ENCODE results near the gene GAK. TPM values are rescaled to one million over a fixed set of nuclear protein-coding genes. Genes with fewer than 3 reads are reported as not detected.
A peak's percentile ranks its signal among the peaks of the same experiment; 100 is the strongest.

GAK gene
- total RNA-seq, 1 donor from 2014 or later: 123 TPM

GRCh38 chr4:917992-918391 is 14.1 kb downstream of the GAK start:
- H3K36me3 Mint-ChIP-seq (ENCODE audit: unreplicated experiment): peaks cover 16% of the 10 kb centered on the region
- H3K4me3 Mint-ChIP-seq (ENCODE audit: unreplicated experiment): no peak overlapping the region
- H3K27me3 Mint-ChIP-seq (ENCODE audit: unreplicated experiment): peaks cover 2% of the 10 kb centered on the region
- no peak for TF ChIP-seq CTCF (IDR thresholded peaks at IDR 0.05; ENCODE audit: partially characterized antibody, unreplicated experiment)
- peaks cover 15% of the 10 kb centered on the region for H3K4me1 Mint-ChIP-seq (ENCODE audit: low read depth, unreplicated experiment)
- H3K27ac Mint-ChIP-seq (ENCODE audit: unreplicated experiment): peak overlapping the region; percentile 3
- no peak for DNase-seq
- peaks cover 5% of the 10 kb centered on the region for H3K9me3 Mint-ChIP-seq (ENCODE audit: unreplicated experiment)

- Mint-ChIP-seq H3K36me3 (ENCODE audit: unreplicated experiment) (peaks cover 16% of the 10 kb centered on the region), H3K4me1 (ENCODE audit: low read depth, unreplicated experiment) (peaks cover 20% of the 10 kb centered on the region), H3K27ac (ENCODE audit: unreplicated experiment) (no peak overlapping the region), H3K27me3 (ENCODE audit: unreplicated experiment) (peaks cover 2% of the 10 kb centered on the region), H3K4me3 (ENCODE audit: unreplicated experiment) (no peak overlapping the region), H3K9me3 (ENCODE audit: unreplicated experiment) (peaks cover 7% of the 10 kb centered on the region)
- no peak for DNase-seq
- no peak for TF ChIP-seq CTCF (IDR thresholded peaks at IDR 0.05; ENCODE audit: partially characterized antibody, unreplicated experiment)
These were observed 14.7 kb downstream of the GAK start for GRCh38 chr4:917466-917865.

- Mint-ChIP-seq H3K9me3 (ENCODE audit: unreplicated experiment) (peaks cover 7% of the 10 kb centered on the region), H3K4me1 (ENCODE audit: low read depth, unreplicated experiment) (peaks cover 29% of the 10 kb centered on the region), H3K27ac (ENCODE audit: unreplicated experiment) (no peak overlapping the region), H3K36me3 (ENCODE audit: unreplicated experiment) (peaks cover 16% of the 10 kb centered on the region), H3K27me3 (ENCODE audit: unreplicated experiment) (peaks cover 3% of the 10 kb centered on the region), H3K4me3 (ENCODE audit: unreplicated experiment) (no peak overlapping the region)
- no peak for TF ChIP-seq CTCF (IDR thresholded peaks at IDR 0.05; ENCODE audit: partially characterized antibody, unreplicated experiment)
- no peak for DNase-seq
These were observed 16.5 kb downstream of the GAK start for GRCh38 chr4:915595-915994.

GRCh38 chr4:915041-915474 is 17.1 kb downstream of the GAK start:
- peaks cover 7% of the 10 kb centered on the region for H3K9me3 Mint-ChIP-seq (ENCODE audit: unreplicated experiment)
- peaks cover 3% of the 10 kb centered on the region for H3K27me3 Mint-ChIP-seq (ENCODE audit: unreplicated experiment)
- peak overlapping the region; percentile 13 for H3K27ac Mint-ChIP-seq (ENCODE audit: unreplicated experiment)
- H3K4me3 Mint-ChIP-seq (ENCODE audit: unreplicated experiment): no peak overlapping the region
- TF ChIP-seq CTCF (IDR thresholded peaks at IDR 0.05; ENCODE audit: partially characterized antibody, unreplicated experiment): no peak
- peak; percentile 8 for DNase-seq
- peaks cover 16% of the 10 kb centered on the region for H3K36me3 Mint-ChIP-seq (ENCODE audit: unreplicated experiment)
- peaks cover 29% of the 10 kb centered on the region for H3K4me1 Mint-ChIP-seq (ENCODE audit: low read depth, unreplicated experiment)

GRCh38 chr4:914531-914930 is 17.6 kb downstream of the GAK start:
- DNase-seq: peak; percentile 3
- Mint-ChIP-seq H3K9me3 (ENCODE audit: unreplicated experiment) (peaks cover 7% of the 10 kb centered on the region), H3K36me3 (ENCODE audit: unreplicated experiment) (peaks cover 14% of the 10 kb centered on the region), H3K4me3 (ENCODE audit: unreplicated experiment) (no peak overlapping the region), H3K27me3 (ENCODE audit: unreplicated experiment) (peaks cover 3% of the 10 kb centered on the region), H3K4me1 (ENCODE audit: low read depth, unreplicated experiment) (peaks cover 29% of the 10 kb centered on the region), H3K27ac (ENCODE audit: unreplicated experiment) (no peak overlapping the region)
- no peak for TF ChIP-seq CTCF (IDR thresholded peaks at IDR 0.05; ENCODE audit: partially characterized antibody, unreplicated experiment)

Data from glutamatergic neuron (in vitro differentiated cells).